Fibroblast of villous mesenchyme (primary cell): ENCODE measurements around the gene CLDN9. TPM values are rescaled to one million over a fixed set of nuclear protein-coding genes. Genes with fewer than 3 reads are reported as not detected.
A peak's percentile ranks its signal among the peaks of the same experiment; 100 is the strongest.

Source experiments
- DNase-seq: peaks from one replicate; pipeline ENCODE4 v3.0.0-alpha.2; 2010; ENCODE audit warnings: low read depth
- H3K4me3 ChIP-seq: 2 replicates; pipeline ENCODE4 v1.5.1; 2011; ENCODE audit warnings: low read depth, mild to moderate bottlenecking, low read length
- CTCF ChIP-seq: IDR thresholded peaks from 2 replicates; pipeline ENCODE4 v1.5.1; 2012; ENCODE audit warnings: low read depth, mild to moderate bottlenecking, low read length; ENCODE audit not compliant: insufficient read depth
- total RNA-seq: library from RNA; depleted of rRNA; stranded (reverse); fragments of >200 nt; gene quantifications from 2 replicates; pipeline ENCODE4 v1.2.3, GENCODE V29; 2012

CLDN9 gene
- total RNA-seq, 1 donor: not detected

- no peak for DNase-seq
- H3K4me3 ChIP-seq: peak overlapping the region; percentile 88
- TF ChIP-seq CTCF: no peak
These were observed 10.6 kb downstream of the CLDN9 start for GRCh38 chr16:3023415-3023668.

GRCh38 chr16:3023669-3024478, 11.2 kb downstream of the CLDN9 start, which contains the start of the genes HCFC1R1 and THOC6:
Gene HCFC1R1, minus strand, starts transcription at chr16:3023942. Its CDS starts 1 bp downstream, at chr16:3023941.
Gene THOC6, plus strand, starts transcription at chr16:3024035. Its CDS starts 292 bp downstream, at chr16:3024327.
- no peak for TF ChIP-seq CTCF
- peak; percentile 98 for DNase-seq
- peak within 1 kb of the TSS; percentile 88 for H3K4me3 ChIP-seq

- no peak for TF ChIP-seq CTCF
- DNase-seq: no peak
- H3K4me3 ChIP-seq: no peak overlapping the region
These were observed 12.6 kb downstream of the CLDN9 start for GRCh38 chr16:3025032-3026002.

- DNase-seq: no peak
- TF ChIP-seq CTCF: no peak
- no peak overlapping the region for H3K4me3 ChIP-seq
These were observed 13.3 kb downstream of the CLDN9 start for GRCh38 chr16:3026003-3026378.

GRCh38 chr16:3026609-3027488, 14.1 kb downstream of the CLDN9 start:
- DNase-seq: no peak
- TF ChIP-seq CTCF: no peak
- no peak overlapping the region for H3K4me3 ChIP-seq

GRCh38 chr16:3027489-3027795, 14.7 kb downstream of the CLDN9 start:
- no peak for TF ChIP-seq CTCF
- no peak for DNase-seq

More at GRCh38 chr16:3027489-3027795, 14.7 kb downstream of the CLDN9 start:
- no peak overlapping the region for H3K4me3 ChIP-seq
